ENCODE data around the gene ATP8B3.

- TF ChIP-seq, protein P1, sequence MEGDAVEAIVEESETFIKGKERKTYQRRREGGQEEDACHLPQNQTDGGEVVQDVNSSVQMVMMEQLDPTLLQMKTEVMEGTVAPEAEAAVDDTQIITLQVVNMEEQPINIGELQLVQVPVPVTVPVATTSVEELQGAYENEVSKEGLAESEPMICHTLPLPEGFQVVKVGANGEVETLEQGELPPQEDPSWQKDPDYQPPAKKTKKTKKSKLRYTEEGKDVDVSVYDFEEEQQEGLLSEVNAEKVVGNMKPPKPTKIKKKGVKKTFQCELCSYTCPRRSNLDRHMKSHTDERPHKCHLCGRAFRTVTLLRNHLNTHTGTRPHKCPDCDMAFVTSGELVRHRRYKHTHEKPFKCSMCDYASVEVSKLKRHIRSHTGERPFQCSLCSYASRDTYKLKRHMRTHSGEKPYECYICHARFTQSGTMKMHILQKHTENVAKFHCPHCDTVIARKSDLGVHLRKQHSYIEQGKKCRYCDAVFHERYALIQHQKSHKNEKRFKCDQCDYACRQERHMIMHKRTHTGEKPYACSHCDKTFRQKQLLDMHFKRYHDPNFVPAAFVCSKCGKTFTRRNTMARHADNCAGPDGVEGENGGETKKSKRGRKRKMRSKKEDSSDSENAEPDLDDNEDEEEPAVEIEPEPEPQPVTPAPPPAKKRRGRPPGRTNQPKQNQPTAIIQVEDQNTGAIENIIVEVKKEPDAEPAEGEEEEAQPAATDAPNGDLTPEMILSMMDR (IDR thresholded peaks at IDR 0.05): no peak
- no peak for TF ChIP-seq POLR2A (IDR thresholded peaks at IDR 0.05)
These were observed 25.0 kb downstream of the ATP8B3 start for GRCh38 chr19:1787116-1787515.
